Muscle layer of duodenum (tissue), 2 donors: ENCODE results near the gene SERPINA12.

Experiments
- H3K27ac ChIP-seq: one replicate; pipeline ENCODE4 v1.7.0; 2013; ENCODE audit warnings: mild to moderate bottlenecking, low read length
- H3K27me3 ChIP-seq: one replicate; pipeline ENCODE4 v1.7.0; 2013; ENCODE audit warnings: low read depth, mild to moderate bottlenecking, control low read depth, low read length
- H3K36me3 ChIP-seq, 2 donors: one replicate each; pipeline ENCODE4 v1.7.0; 2013; ENCODE audit warnings: low read length in 2 of 2, control low read depth in 1 of 2, mild to moderate bottlenecking in 1 of 2; ENCODE audit not compliant: insufficient read depth in 2 of 2, control insufficient read depth in 1 of 2
- H3K4me1 ChIP-seq, 2 donors: one replicate each; pipeline ENCODE4 v1.7.0; 2013; ENCODE audit warnings: low read length in 2 of 2, mild to moderate bottlenecking in 2 of 2, control low read depth in 1 of 2, moderate library complexity in 1 of 2; ENCODE audit not compliant: insufficient read depth in 2 of 2, control insufficient read depth in 1 of 2
- H3K4me3 ChIP-seq, 2 donors: one replicate each; pipeline ENCODE4 v1.7.0; 2013; ENCODE audit warnings: low read length in 2 of 2, low read depth in 1 of 2, mild to moderate bottlenecking in 1 of 2
- H3K9me3 ChIP-seq, 2 donors: one replicate each; pipeline ENCODE4 v1.7.0; 2013; ENCODE audit warnings: low read length in 2 of 2, control low read depth in 1 of 2, mild to moderate bottlenecking in 1 of 2; ENCODE audit not compliant: control insufficient read depth in 1 of 2
- donor health status: healthy.

Gene SERPINA12

DNA sequence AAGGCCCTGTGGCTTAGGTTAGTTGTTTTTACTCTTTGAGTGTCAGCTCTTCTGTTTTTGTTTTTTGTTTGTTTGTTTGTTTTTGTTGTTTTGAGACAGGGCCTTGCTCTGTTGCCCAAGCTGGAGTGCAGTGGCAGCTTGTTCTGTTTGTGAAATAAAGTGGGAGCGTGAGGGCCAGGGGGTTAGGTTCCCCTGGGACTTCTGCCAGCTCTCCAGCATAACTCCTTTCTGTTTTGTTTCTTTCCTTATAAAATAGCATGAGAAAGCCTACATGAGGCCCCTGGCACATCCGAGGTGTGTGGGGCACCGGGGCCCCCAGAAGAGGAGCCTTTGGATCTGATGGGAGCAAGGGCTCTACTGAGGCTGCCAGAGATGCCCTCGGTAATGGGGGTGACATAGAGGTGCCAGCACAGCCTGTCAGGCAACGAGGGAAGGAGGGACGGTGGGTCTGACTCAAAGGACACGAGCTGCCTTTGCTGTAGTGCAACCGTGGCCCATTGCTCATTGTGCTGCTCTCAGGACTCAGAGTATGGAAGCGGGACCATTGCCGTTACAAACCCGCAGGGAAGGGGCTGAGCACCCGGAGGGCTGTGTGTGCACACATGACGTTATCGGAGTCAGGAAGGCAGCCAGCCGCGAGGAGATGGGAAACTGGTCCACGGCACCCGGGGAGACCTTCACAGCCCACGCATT, 47.6 kb downstream of the SERPINA12 start:
- no peaks in the 10 kb centered on the region for H3K4me1 ChIP-seq
- H3K4me3 ChIP-seq = no peak overlapping the region
- no peaks in the 10 kb centered on the region for H3K36me3 ChIP-seq
- H3K27me3 ChIP-seq = no peaks in the 10 kb centered on the region
- no peak overlapping the region for H3K27ac ChIP-seq
- H3K9me3 ChIP-seq = peaks cover 4 to 23% of the 10 kb centered on the region in 2 donors

DNA sequence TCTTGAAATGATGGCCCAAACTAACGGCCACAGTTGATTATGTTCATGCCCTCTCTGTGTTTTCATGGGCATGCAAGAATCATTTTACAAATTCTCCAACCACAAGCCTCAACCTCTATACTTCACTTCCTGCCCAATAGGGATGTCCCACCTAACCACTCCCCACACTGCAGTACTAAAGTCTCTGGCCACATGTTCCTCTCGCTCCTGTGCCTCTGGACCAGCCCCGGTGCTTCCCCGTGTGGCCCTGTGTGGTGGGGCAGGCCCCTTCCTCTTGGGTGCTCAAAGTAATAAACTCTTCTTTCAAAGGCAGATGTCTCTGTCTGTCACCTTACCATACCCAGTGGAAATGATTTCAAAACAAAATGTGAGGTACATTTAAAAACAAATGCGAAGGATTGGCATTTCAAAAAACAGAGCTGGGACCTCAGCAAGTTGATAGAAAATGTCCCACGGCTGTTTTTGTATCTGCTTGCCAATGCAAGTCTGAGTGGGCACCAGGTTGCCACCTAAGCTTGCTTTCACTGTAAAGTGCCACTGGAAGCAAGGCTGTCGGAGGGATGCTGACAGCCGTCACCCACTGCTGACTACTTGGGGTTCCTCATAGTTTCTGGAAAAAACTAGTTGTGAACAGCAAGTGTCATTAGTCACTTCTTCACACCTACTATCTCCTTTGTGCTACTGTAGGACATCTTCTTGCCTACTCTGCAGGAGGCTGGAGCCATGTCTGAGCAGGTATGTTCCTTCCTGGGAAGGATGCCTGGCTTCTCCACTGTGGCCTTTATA, 48.4 kb downstream of the SERPINA12 start:
- no peaks in the 10 kb centered on the region for H3K27me3 ChIP-seq
- H3K9me3 ChIP-seq = peaks cover 4 to 23% of the 10 kb centered on the region in 2 donors
- H3K27ac ChIP-seq = no peak overlapping the region
- H3K4me3 ChIP-seq = no peak overlapping the region
- H3K36me3 ChIP-seq = no peaks in the 10 kb centered on the region
- H3K4me1 ChIP-seq = no peaks in the 10 kb centered on the region

DNA sequence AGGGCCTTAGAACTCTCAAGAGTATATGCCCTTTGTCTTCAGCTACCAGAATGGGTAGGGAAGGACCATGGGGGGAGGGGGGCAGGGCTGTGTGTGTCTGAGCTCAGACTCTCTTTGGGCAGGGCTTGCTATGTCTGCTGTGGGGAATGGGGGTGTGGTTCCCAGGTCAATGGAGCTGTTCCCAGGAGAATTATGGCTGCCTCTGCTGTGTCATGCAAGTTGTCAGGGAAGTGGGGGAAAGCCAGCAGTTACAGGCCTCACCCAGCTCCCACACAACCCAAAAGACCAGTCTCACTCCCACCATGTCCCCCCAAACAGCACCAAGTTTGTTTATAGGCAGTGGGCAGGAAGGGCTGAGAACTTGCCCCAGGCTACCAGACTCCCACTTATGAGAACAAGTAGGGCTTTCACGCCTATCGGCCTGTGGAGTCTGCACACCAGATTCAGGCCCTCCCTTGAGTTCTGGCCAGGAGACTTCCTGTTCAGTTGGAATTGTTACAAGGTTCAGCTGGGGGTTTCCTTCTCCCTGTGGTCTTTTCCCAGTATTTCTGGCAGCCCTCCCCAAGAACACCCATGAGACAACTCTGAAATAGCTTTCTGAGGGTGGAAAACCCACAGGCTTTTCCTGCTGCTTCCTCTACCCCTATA, 50.6 kb downstream of the SERPINA12 start:
- Histone ChIP-seq H3K9me3 (peaks cover 0 to 14% of the 10 kb centered on the region in 2 donors), H3K36me3 (no peaks in the 10 kb centered on the region), H3K27ac (no peak overlapping the region), H3K27me3 (no peaks in the 10 kb centered on the region), H3K4me3 (no peak overlapping the region), H3K4me1 (no peaks in the 10 kb centered on the region)

DNA sequence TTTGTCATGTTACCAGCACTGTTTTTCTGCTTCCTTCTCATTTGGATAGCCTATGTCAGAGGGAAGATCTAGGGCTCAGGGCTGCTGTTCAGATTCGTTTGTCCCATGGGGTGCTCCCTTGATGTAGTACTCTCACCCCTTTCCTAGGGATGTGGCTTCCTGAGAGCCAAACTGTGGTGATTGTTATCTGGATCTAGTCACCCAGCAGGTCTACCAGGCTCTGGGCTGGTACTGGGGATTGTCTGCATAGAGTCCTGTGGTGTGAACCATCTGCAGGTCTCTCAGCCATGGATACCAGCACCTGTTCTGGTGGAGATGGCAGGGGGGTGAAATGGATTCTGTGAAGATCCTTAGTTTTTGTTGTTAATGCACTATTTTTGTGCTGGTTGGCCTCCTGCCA, 51.2 kb downstream of the SERPINA12 start:
- Histone ChIP-seq H3K4me1 (no peaks in the 10 kb centered on the region), H3K4me3 (no peak overlapping the region), H3K36me3 (no peaks in the 10 kb centered on the region), H3K9me3 (peaks cover 0 to 14% of the 10 kb centered on the region in 2 donors), H3K27ac (no peak overlapping the region), H3K27me3 (no peaks in the 10 kb centered on the region)

DNA sequence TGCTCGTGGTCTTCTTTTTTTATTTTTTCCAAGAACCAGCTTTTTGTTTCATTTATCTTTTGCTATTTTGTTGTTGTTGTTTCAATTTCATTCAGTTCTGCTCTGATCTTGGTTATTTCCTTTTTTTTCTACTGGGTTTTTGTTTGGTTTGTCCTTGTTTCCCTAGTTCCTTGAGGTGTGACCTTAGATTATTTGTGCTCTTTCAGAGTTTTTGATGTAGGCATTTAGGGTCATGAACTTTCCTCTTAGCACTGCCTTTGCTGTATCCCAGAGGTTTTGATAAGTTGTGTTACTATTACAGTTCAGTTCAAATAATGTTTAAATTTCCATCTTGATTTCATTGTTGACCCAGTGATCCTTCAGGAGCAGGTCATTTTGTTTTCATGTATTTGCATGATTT, 53.3 kb downstream of the SERPINA12 start:
- H3K27ac ChIP-seq = no peak overlapping the region
- no peaks in the 10 kb centered on the region for H3K27me3 ChIP-seq

DNA sequence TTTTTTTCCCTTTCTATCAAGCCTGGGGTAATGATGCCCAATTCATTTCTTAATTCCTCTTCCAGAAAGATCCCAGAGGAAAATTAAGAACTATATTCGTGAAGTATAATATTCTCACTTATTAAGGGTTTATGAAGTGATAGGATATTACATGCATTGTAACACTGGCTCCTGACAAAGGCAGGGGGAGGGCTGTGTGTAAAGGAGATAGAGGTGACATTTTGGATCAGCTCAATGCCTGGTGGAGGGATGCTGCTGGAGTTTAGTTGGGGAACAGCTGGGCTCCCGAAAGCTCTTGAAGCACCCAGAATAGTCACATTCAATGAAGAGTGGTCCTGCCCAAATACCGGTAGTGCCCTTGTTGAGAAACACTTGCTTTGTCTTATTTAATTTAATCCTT, 57.4 kb downstream of the SERPINA12 start:
- Histone ChIP-seq H3K36me3 (no peaks in the 10 kb centered on the region), H3K9me3 (no peaks in the 10 kb centered on the region), H3K4me1 (no peaks in the 10 kb centered on the region), H3K27me3 (no peaks in the 10 kb centered on the region), H3K4me3 (no peak overlapping the region), H3K27ac (no peak overlapping the region)

More for the DNA sequence above, 53.3 kb downstream of the SERPINA12 start:
- no peaks in the 10 kb centered on the region for H3K4me1 ChIP-seq
- no peaks in the 10 kb centered on the region for H3K36me3 ChIP-seq
- H3K9me3 ChIP-seq = peaks cover 0 to 14% of the 10 kb centered on the region in 2 donors
- no peak overlapping the region for H3K4me3 ChIP-seq

DNA sequence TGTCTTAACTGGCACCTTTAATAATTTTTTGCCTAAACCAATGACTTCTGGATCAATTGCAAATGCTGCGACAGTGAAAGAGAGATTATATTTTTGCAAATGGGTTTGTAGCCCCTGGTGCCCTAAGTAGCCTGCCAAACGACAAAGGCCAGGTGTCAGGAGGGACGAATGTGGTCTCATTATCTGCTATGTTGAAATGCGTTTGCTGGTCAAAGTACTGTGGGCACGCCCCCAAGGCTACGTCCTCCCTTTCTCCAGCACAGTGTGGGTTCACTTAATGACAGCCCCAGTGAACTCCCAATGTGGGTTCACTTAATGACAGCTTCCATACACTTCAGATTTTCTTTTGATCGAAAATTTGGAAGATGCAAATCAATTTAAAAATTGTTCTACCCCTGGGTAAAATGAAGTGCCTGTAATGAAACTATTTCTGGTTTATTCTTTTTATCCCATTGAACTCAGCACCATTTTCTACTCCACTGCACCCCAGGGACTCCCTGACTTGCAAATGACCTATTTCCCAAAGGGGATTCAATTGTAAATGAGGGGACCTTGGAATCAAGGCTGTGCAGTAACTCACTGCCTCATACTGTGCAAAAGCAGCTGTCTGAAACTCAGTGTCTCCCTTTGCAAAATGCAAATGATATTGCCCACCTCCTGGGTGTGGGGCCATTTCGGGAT, 58.0 kb downstream of the SERPINA12 start:
- Histone ChIP-seq H3K27ac (no peak overlapping the region), H3K36me3 (no peaks in the 10 kb centered on the region), H3K4me1 (no peaks in the 10 kb centered on the region), H3K9me3 (no peaks in the 10 kb centered on the region), H3K4me3 (no peak overlapping the region), H3K27me3 (no peaks in the 10 kb centered on the region)

DNA sequence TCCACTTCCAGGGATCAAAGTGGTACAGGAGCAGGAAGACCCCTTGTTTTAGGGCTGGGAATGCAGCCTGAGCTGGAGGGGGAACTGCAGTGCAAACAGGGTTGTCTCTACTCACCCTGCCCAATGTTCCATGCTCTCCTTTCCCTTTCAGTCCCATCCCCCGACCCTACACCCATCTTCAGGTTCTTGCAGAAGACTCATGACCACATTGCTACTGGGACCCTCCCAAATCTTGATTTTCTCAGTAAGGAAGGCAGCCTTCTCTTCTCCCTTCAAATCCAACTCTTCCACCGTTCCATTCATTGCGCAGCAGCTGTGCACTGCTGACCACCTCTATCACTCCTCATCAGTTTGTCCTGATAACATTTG, 58.6 kb downstream of the SERPINA12 start:
- Histone ChIP-seq H3K36me3 (no peaks in the 10 kb centered on the region), H3K27me3 (no peaks in the 10 kb centered on the region), H3K4me1 (no peaks in the 10 kb centered on the region), H3K4me3 (no peak overlapping the region), H3K9me3 (no peaks in the 10 kb centered on the region), H3K27ac (no peak overlapping the region)

DNA sequence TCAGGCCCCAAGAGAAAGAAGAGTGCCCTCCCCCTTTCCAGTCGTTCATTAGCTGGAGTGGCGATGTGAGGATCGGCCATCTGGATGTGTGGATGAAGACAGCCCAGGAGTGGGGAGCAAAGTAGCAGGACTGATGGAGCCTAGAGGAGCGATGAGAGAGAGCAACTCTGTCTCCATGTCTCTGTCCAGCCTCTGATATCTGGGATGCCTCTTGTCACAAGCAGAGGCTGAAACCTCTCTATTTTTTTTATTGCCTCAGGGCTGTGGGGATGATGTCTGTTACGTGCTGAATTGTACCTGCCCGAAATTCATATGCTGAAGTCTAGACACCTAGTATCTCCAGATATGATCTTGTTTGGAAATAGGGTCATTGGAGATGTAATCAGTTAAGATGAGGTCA, 59.3 kb downstream of the SERPINA12 start:
- H3K4me1 ChIP-seq = no peaks in the 10 kb centered on the region
- no peaks in the 10 kb centered on the region for H3K36me3 ChIP-seq
- H3K27ac ChIP-seq = no peak overlapping the region
- H3K9me3 ChIP-seq = no peaks in the 10 kb centered on the region
- no peaks in the 10 kb centered on the region for H3K27me3 ChIP-seq
- no peak overlapping the region for H3K4me3 ChIP-seq

DNA sequence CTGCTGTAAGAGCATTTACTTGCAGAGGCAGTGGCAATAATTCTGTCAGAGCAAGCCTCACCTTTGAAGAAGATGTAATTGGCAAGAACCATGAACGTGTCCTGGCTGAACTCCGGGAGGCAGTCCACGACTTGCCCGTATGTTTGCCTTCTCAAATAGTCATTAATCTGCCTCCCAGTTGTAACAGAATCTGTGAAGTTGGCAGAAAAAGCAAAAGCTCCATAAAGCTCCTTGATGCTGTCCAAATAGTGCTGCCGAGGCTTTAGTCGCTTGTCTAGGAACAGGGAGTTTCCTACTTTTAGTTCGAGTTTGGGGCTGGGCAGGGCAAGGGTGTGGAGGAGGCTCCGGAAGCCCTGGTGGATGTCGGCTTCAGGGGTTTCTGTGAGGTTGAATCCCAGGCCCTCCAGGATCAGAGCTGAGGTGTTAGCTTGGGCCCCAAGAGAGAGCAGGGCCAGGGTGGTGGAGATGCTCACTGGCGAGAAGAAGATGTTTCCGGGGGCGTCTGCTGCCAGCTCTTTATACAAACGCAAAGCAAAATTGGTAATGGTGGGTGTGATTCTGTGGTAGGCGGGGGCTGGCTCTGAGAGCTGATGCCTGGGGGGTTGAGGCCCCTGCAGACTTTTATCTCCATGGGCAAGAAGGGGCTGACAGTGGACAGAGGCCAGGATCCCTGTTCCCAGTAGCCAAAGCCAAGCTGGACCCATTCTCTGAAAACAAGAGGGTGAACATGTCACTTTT, 61.0 kb downstream of the SERPINA12 start:
- Histone ChIP-seq H3K9me3 (no peaks in the 10 kb centered on the region), H3K4me1 (no peaks in the 10 kb centered on the region), H3K27me3 (no peaks in the 10 kb centered on the region), H3K36me3 (no peaks in the 10 kb centered on the region), H3K27ac (no peak overlapping the region), H3K4me3 (no peak overlapping the region)
